Neural progenitor cell (in vitro differentiated cells): ENCODE data around the gene KRT40. TPM values are rescaled to one million over a fixed set of nuclear protein-coding genes. Genes with fewer than 3 reads are reported as not detected.

Experiments
- DNase-seq: peaks from one replicate; pipeline ENCODE4 v3.0.0-alpha.2; 2016; ENCODE audit warnings: low spot score
- H2AFZ ChIP-seq: fragments of 200-600 bp; sonication (generic); replicated peaks from 2 replicates; pipeline ENCODE4 v1.6.1; 2016; ENCODE audit warnings: antibody characterized with exemption
- H3F3A ChIP-seq: fragments of 200-600 bp; sonication (generic); 2 replicates; pipeline ENCODE4 v1.6.1; 2016; ENCODE audit warnings: antibody characterized with exemption, low read depth
- H3K27ac ChIP-seq: fragments of 200-600 bp; sonication (generic); 2 replicates; pipeline ENCODE4 v1.5.1; 2016; ENCODE audit warnings: mild to moderate bottlenecking
- H3K27me3 ChIP-seq: fragments of 200-600 bp; sonication (generic); 2 replicates; pipeline ENCODE4 v1.6.1; 2016; ENCODE audit warnings: mild to moderate bottlenecking, moderate library complexity
- H3K36me3 ChIP-seq: fragments of 200-600 bp; sonication (generic); 2 replicates; pipeline ENCODE4 v1.5.1; 2016
- H3K4me1 ChIP-seq: fragments of 200-600 bp; sonication (generic); 2 replicates; pipeline ENCODE4 v1.6.1; 2016; ENCODE audit warnings: mixed run types
- H3K4me2 ChIP-seq: fragments of 200-600 bp; sonication (generic); 2 replicates; pipeline ENCODE4 v1.6.1; 2016
- H3K4me3 ChIP-seq: fragments of 200-600 bp; sonication (generic); 2 replicates; pipeline ENCODE4 v1.5.1; 2016
- H3K79me2 ChIP-seq: fragments of 200-600 bp; sonication (generic); 2 replicates; pipeline ENCODE4 v1.6.1; 2016; ENCODE audit warnings: low read depth
- H3K9ac ChIP-seq: fragments of 200-600 bp; sonication (generic); 2 replicates; pipeline ENCODE4 v1.6.1; 2016
- H3K9me3 ChIP-seq: fragments of 200-600 bp; sonication (generic); 2 replicates; pipeline ENCODE4 v1.5.1; 2016; ENCODE audit warnings: low read depth
- H4K20me1 ChIP-seq: fragments of 200-600 bp; sonication (generic); 2 replicates; pipeline ENCODE4 v1.6.1; 2016; ENCODE audit warnings: low read depth
- H3K27ac Mint-ChIP-seq: 3 replicates; pipeline ENCODE4 v1.8.0; 2021; ENCODE audit warnings: mixed read lengths
- H3K27me3 Mint-ChIP-seq: 2 replicates; pipeline ENCODE4 v1.8.0; 2022; ENCODE audit warnings: low read depth, mild to moderate bottlenecking, inconsistent platforms, moderate library complexity, mixed read lengths; ENCODE audit not compliant: insufficient read depth
- H3K36me3 Mint-ChIP-seq: 3 replicates; pipeline ENCODE4 v1.8.0; 2021; ENCODE audit warnings: mixed read lengths
- H3K4me1 Mint-ChIP-seq: 3 replicates; pipeline ENCODE4 v1.8.0; 2021; ENCODE audit warnings: mixed read lengths
- H3K4me3 Mint-ChIP-seq: 3 replicates; pipeline ENCODE4 v1.8.0; 2021; ENCODE audit warnings: mild to moderate bottlenecking, moderate library complexity, mixed read lengths
- H3K9me3 Mint-ChIP-seq: 3 replicates; pipeline ENCODE4 v1.8.0; 2020; ENCODE audit warnings: mixed read lengths
- CTCF ChIP-seq: fragments of 200-600 bp; sonication (generic); IDR thresholded peaks from 2 replicates; pipeline ENCODE4 v1.5.1; 2017; ENCODE audit warnings: antibody characterized with exemption, mild to moderate bottlenecking
- EZH2 ChIP-seq: fragments of 200-600 bp; sonication (generic); IDR thresholded peaks from 2 replicates; pipeline ENCODE4 v1.6.1; 2017; ENCODE audit warnings: antibody characterized with exemption, mild to moderate bottlenecking, moderate library complexity
- EZH2phosphoT487 ChIP-seq: fragments of 200-600 bp; sonication (generic); IDR thresholded peaks from 2 replicates; pipeline ENCODE4 v1.6.1; 2017; ENCODE audit warnings: antibody characterized with exemption
- total RNA-seq: library from RNA; depleted of rRNA; stranded (reverse); fragments of >200 nt; gene quantifications from 2 replicates; pipeline ENCODE4 v1.2.3, GENCODE V29; 2015; ENCODE audit warnings: low replicate concordance

KRT40 gene
- total RNA-seq, 1 donor from 2014 or later, result not detected

GRCh38 chr17:40960144-40960543, 24.0 kb downstream of the KRT40 start:
- TF ChIP-seq EZH2phosphoT487 (no peak), CTCF (no peak), EZH2 (no peak)
- no peak overlapping the region for H3K9ac ChIP-seq
- no peaks in the 10 kb centered on the region for H3F3A ChIP-seq
- no peaks in the 10 kb centered on the region for H3K36me3 ChIP-seq
- no peaks in the 10 kb centered on the region for H3K9me3 ChIP-seq
- no peak overlapping the region for H3K4me3 ChIP-seq
- H3K27ac ChIP-seq, result no peak overlapping the region
- Mint-ChIP-seq H3K27me3 (no peaks in the 10 kb centered on the region), H3K36me3 (no peaks in the 10 kb centered on the region), H3K27ac (no peak overlapping the region), H3K9me3 (no peaks in the 10 kb centered on the region), H3K4me1 (no peaks in the 10 kb centered on the region), H3K4me3 (no peak overlapping the region)
- H3K79me2 ChIP-seq, result no peaks in the 10 kb centered on the region
- H3K27me3 ChIP-seq, result no peaks in the 10 kb centered on the region
- no peak overlapping the region for H2AFZ ChIP-seq
- H3K4me1 ChIP-seq, result no peaks in the 10 kb centered on the region
- H3K4me2 ChIP-seq, result no peak overlapping the region
- no peaks in the 10 kb centered on the region for H4K20me1 ChIP-seq
- no peak for DNase-seq

- Histone ChIP-seq H3K27me3 (no peaks in the 10 kb centered on the region), H3K36me3 (no peaks in the 10 kb centered on the region), H3K4me2 (no peak overlapping the region), H3K79me2 (no peaks in the 10 kb centered on the region), H3F3A (no peaks in the 10 kb centered on the region), H3K4me1 (no peaks in the 10 kb centered on the region), H2AFZ (peak overlapping the region; percentile 13), H3K27ac (no peak overlapping the region), H3K4me3 (no peak overlapping the region), H4K20me1 (no peaks in the 10 kb centered on the region), H3K9me3 (no peaks in the 10 kb centered on the region), H3K9ac (no peak overlapping the region)
- TF ChIP-seq EZH2 (no peak), CTCF (no peak), EZH2phosphoT487 (no peak)
- no peak overlapping the region for H3K4me3 Mint-ChIP-seq
- H3K27ac Mint-ChIP-seq, result no peak overlapping the region
- H3K36me3 Mint-ChIP-seq, result no peaks in the 10 kb centered on the region
- H3K27me3 Mint-ChIP-seq, result no peaks in the 10 kb centered on the region
- no peaks in the 10 kb centered on the region for H3K9me3 Mint-ChIP-seq
- H3K4me1 Mint-ChIP-seq, result no peaks in the 10 kb centered on the region
- no peak for DNase-seq
Measured at GRCh38 chr17:40958086-40958953, 25.8 kb downstream of the KRT40 start.

- no peaks in the 10 kb centered on the region for H3K36me3 Mint-ChIP-seq
- Histone ChIP-seq H3K36me3 (no peaks in the 10 kb centered on the region), H3K9ac (no peak overlapping the region), H4K20me1 (no peaks in the 10 kb centered on the region), H3F3A (no peaks in the 10 kb centered on the region), H3K4me1 (no peaks in the 10 kb centered on the region), H3K27ac (no peak overlapping the region), H3K4me3 (no peak overlapping the region), H3K9me3 (no peaks in the 10 kb centered on the region), H3K79me2 (no peaks in the 10 kb centered on the region), H3K27me3 (no peaks in the 10 kb centered on the region), H2AFZ (no peak overlapping the region), H3K4me2 (no peak overlapping the region)
- no peak for DNase-seq
- H3K4me1 Mint-ChIP-seq, result no peaks in the 10 kb centered on the region
- no peak overlapping the region for H3K4me3 Mint-ChIP-seq
- H3K27ac Mint-ChIP-seq, result no peak overlapping the region
- no peaks in the 10 kb centered on the region for H3K27me3 Mint-ChIP-seq
- H3K9me3 Mint-ChIP-seq, result no peaks in the 10 kb centered on the region
- TF ChIP-seq EZH2, result no peak
Measured at GRCh38 chr17:40956401-40957254, 27.5 kb downstream of the KRT40 start.
